SU-DHL-6 (cell line): Measurements from ENCODE around the gene ASAP2.
A peak's percentile ranks its signal among the peaks of the same experiment; 100 is the strongest.

Experiments used
- H2AFZ ChIP-seq: fragments of 200-600 bp; sonication (generic); 2 replicates; pipeline ENCODE4 v1.6.1; 2014; ENCODE audit warnings: low read depth, mild to moderate bottlenecking, moderate library complexity, mixed read lengths, antibody characterized with exemption, low read length; ENCODE audit not compliant: severe bottlenecking
- H3F3A ChIP-seq: fragments of 200-600 bp; shearing (Covaris generic); 2 replicates; pipeline ENCODE4 v1.6.0; 2016; ENCODE audit warnings: antibody characterized with exemption, mild to moderate bottlenecking; ENCODE audit not compliant: insufficient read depth
- H3K27ac ChIP-seq: fragments of 200-600 bp; sonication (generic); 2 replicates; pipeline ENCODE4 v1.5.1; 2016; ENCODE audit warnings: low read depth, mild to moderate bottlenecking, low read length, moderate library complexity, mixed read lengths
- H3K27me3 ChIP-seq: fragments of 200-600 bp; sonication (generic), shearing (Covaris generic); 2 replicates; pipeline ENCODE4 v1.6.0; 2014; ENCODE audit warnings: mild to moderate bottlenecking, low read length
- H3K36me3 ChIP-seq: fragments of 200-600 bp; sonication (generic); 2 replicates; pipeline ENCODE4 v1.6.1; 2014; ENCODE audit warnings: mild to moderate bottlenecking, low read length, mixed read lengths
- H3K4me2 ChIP-seq: fragments of 300-600, 200-600 bp; shearing (Covaris generic), sonication (generic); 2 replicates; pipeline ENCODE4 v1.6.0; 2014; ENCODE audit warnings: low read length, low read depth, mild to moderate bottlenecking; ENCODE audit not compliant: poor library complexity, severe bottlenecking
- H3K4me3 ChIP-seq: fragments of 200-600 bp; sonication (generic); 2 replicates; pipeline ENCODE4 v1.5.1; 2014; ENCODE audit warnings: antibody characterized with exemption, low read length, mild to moderate bottlenecking, mixed read lengths; ENCODE audit not compliant: insufficient read depth, poor library complexity, severe bottlenecking
- H3K79me2 ChIP-seq: fragments of 200-600 bp; sonication (generic); 2 replicates; pipeline ENCODE4 v1.6.1; 2014; ENCODE audit warnings: mild to moderate bottlenecking, low read length, moderate library complexity; ENCODE audit not compliant: insufficient read depth
- H3K9ac ChIP-seq: fragments of 200-600 bp; sonication (generic); 2 replicates; pipeline ENCODE4 v1.7.0; 2014; ENCODE audit warnings: mild to moderate bottlenecking, low read length
- H3K9me2 ChIP-seq: fragments of 200-600 bp; sonication (generic); replicated peaks from 2 replicates; pipeline ENCODE4 v1.6.1; 2014; ENCODE audit warnings: low read length; ENCODE audit not compliant: insufficient read depth
- H3K9me3 ChIP-seq: fragments of 200-600 bp; sonication (generic); 2 replicates; pipeline ENCODE4 v1.6.1; 2014; ENCODE audit warnings: low read length, mixed read lengths; ENCODE audit not compliant: insufficient read depth
- H4K20me1 ChIP-seq: fragments of 200-600 bp; sonication (generic); 2 replicates; pipeline ENCODE4 v1.6.1; 2014; ENCODE audit warnings: low read depth, mild to moderate bottlenecking, antibody characterized with exemption, low read length, moderate library complexity, mixed read lengths
- EZH2phosphoT487 ChIP-seq: fragments of 200-600 bp; sonication (generic), shearing (Covaris generic); conservative IDR thresholded peaks from 2 replicates; pipeline ENCODE4 v1.6.1; 2018; ENCODE audit warnings: mild to moderate bottlenecking, antibody characterized with exemption, low read length, moderate library complexity, mixed read lengths
- TF ChIP-seq, protein P1 (sequence below): fragments of 200-600 bp; sonication (generic); IDR thresholded peaks from one replicate; pipeline ENCODE4 v1.5.1; 2017; ENCODE audit warnings: antibody characterized with exemption, mild to moderate bottlenecking, low read length, moderate library complexity; ENCODE audit not compliant: insufficient read depth, poor library complexity, severe bottlenecking

The ASAP2 gene

DNA sequence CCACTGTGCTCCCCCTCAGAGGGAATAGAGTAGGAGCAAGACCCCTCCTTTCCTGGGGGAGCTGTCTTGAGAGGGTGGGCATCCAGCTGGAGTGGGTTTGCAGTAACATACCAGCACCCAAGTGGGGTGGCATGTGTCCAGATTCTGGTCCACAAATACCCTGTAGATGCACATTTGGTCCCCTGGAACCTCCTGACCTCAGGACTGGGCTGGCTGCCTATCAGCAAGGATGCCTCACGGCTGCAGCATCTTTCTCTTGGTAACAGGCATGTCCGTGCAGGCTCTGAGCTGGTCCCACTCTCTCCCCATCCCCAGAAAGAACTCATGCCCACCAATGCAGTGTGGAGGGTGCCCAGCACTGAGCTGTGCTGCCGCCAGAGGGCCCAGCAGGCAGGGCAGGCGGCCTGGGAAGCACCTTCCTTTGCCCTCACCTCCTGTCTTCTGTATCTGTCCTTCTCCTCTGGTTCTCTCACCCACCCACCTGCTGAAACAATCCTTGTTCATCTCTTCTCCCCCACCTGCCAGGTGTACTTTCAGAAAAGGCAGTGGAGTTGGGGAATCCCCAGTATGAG lies 169.3 kb downstream of the ASAP2 start:
- Histone ChIP-seq H3F3A (no peaks in the 10 kb centered on the region), H3K27me3 (no peaks in the 10 kb centered on the region), H4K20me1 (no peaks in the 10 kb centered on the region), H3K36me3 (no peaks in the 10 kb centered on the region), H3K9ac (no peak overlapping the region), H3K79me2 (no peaks in the 10 kb centered on the region), H3K4me3 (no peak overlapping the region), H3K4me2 (no peak overlapping the region), H3K9me2 (no peaks in the 10 kb centered on the region), H2AFZ (no peak overlapping the region), H3K9me3 (no peaks in the 10 kb centered on the region), H3K27ac (no peak overlapping the region)
- no peak for TF ChIP-seq EZH2phosphoT487
- TF ChIP-seq, protein P1, sequence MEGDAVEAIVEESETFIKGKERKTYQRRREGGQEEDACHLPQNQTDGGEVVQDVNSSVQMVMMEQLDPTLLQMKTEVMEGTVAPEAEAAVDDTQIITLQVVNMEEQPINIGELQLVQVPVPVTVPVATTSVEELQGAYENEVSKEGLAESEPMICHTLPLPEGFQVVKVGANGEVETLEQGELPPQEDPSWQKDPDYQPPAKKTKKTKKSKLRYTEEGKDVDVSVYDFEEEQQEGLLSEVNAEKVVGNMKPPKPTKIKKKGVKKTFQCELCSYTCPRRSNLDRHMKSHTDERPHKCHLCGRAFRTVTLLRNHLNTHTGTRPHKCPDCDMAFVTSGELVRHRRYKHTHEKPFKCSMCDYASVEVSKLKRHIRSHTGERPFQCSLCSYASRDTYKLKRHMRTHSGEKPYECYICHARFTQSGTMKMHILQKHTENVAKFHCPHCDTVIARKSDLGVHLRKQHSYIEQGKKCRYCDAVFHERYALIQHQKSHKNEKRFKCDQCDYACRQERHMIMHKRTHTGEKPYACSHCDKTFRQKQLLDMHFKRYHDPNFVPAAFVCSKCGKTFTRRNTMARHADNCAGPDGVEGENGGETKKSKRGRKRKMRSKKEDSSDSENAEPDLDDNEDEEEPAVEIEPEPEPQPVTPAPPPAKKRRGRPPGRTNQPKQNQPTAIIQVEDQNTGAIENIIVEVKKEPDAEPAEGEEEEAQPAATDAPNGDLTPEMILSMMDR: peak; percentile 39

DNA sequence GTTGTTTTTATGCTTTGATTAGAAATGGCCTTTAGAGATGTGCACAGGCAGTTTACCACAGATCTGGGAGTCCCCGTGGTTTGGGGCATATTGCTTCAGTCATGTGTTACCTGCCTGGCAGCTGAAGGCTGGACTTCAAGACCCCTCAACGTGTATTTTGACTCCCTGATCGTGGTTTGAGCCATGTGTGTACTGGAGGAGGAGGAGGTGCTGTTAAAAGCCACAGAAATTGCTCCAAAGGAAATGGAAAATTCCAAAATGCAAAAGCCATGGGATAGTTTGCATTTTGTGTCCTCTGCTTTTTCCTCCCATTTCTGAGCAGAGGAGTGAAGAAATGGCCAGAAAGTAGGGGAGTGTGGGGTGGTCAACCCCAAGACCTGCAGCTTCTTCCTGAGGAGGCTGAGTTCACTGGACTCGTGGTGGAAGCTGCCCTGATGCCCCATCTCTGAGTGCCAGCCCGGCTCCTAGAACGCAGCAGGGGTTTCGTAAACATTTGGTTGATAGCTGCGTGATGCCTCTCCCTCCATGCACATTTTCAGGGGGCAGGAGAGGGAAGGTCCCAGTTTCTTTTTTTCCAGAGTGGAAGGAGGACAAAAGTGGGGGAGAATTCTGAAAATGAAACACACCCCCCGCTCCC lies 171.0 kb downstream of the ASAP2 start:
- H2AFZ ChIP-seq: no peak overlapping the region
- no peaks in the 10 kb centered on the region for H3F3A ChIP-seq
- no peak overlapping the region for H3K9ac ChIP-seq

DNA sequence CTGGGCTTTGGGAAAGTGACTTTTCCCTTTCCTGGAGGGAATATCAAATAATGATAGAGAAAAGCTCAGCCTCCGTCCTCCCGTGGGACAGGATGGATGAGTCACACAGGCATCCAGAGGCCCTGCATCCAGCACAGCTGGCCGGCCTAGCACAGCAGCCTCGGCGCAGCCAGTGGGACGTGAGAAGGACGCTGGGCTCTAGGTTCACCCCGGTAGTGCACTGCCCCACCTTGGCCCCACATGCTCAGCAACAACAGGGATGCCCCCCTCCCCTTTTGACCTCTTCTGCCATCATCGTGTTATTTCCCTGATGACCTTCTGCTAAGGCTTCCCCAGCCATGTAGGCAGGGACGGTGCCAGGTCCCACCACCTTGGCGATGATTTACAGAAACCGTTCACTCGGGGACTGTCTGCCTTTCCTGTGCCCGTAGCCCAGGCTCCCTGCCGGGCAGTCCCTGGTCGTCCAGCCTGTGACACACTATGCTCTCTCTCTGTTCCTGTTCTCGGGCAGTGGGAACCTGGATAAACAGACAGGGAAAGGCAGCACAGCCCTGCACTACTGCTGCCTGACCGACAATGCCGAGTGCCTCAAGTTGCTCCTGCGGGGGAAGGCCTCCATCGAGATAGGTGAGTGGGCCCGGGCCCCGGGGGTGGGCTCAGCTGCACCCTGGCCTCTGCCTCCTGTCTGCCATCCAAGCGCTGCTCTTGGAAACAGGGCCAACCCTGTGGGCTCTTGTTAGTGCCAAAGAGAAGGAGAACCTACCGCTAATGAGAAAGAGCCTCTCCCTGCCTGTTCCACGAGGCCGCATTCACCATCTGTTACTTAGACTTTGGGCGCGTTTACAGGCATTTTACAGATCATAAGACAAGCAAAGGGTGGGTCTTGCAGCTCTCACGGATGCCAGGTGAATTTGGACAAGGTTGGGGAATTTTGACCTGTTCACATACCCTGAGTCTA lies 172.1 kb downstream of the ASAP2 start:
- no peaks in the 10 kb centered on the region for H3K36me3 ChIP-seq
- no peaks in the 10 kb centered on the region for H3K27me3 ChIP-seq
- no peaks in the 10 kb centered on the region for H3F3A ChIP-seq
- TF ChIP-seq, protein P1: no peak
- no peak for TF ChIP-seq EZH2phosphoT487
- no peak overlapping the region for H3K4me2 ChIP-seq
- no peaks in the 10 kb centered on the region for H4K20me1 ChIP-seq
- no peaks in the 10 kb centered on the region for H3K79me2 ChIP-seq
- H3K27ac ChIP-seq: no peak overlapping the region
- no peak overlapping the region for H3K4me3 ChIP-seq
- no peaks in the 10 kb centered on the region for H3K9me3 ChIP-seq
- H3K9me2 ChIP-seq: no peaks in the 10 kb centered on the region
- no peak overlapping the region for H2AFZ ChIP-seq
- no peak overlapping the region for H3K9ac ChIP-seq

More for the DNA sequence above, 171.0 kb downstream of the ASAP2 start:
- no peaks in the 10 kb centered on the region for H3K79me2 ChIP-seq
- no peaks in the 10 kb centered on the region for H3K9me3 ChIP-seq
- no peak overlapping the region for H3K27ac ChIP-seq
- H3K4me3 ChIP-seq: no peak overlapping the region
- no peaks in the 10 kb centered on the region for H3K27me3 ChIP-seq
- no peaks in the 10 kb centered on the region for H3K36me3 ChIP-seq
- no peak for TF ChIP-seq EZH2phosphoT487
- TF ChIP-seq, protein P1: no peak
- no peak overlapping the region for H3K4me2 ChIP-seq
- no peaks in the 10 kb centered on the region for H4K20me1 ChIP-seq
- no peaks in the 10 kb centered on the region for H3K9me2 ChIP-seq
